ENCODE results near the gene ETFA.

ETFA gene

GRCh38 chr15:76339305-76340197, 28.3 kb upstream of the ETFA start:
- TF ChIP-seq CTCF (IDR thresholded peaks at IDR 0.05; ENCODE audit: low read depth, low read length) = no peak
- no peak for TF ChIP-seq EZH2phosphoT487 (IDR thresholded peaks at IDR 0.05; ENCODE audit: low read depth)
- Histone ChIP-seq H2AFZ (ENCODE audit: low read depth, low read length) (no peak overlapping the region), H3K27me3 (ENCODE audit: low read depth, low read length) (no peaks in the 10 kb centered on the region), H3K36me3 (replicated peaks; ENCODE audit: low read depth, low read length) (peaks cover 50% of the 10 kb centered on the region), H3K9me3 (ENCODE audit: insufficient read depth, low read length) (no peaks in the 10 kb centered on the region), H3K9ac (ENCODE audit: low read length) (peak overlapping the region; percentile 86), H3K27ac (ENCODE audit: low read length) (peak overlapping the region; percentile 70; the same call in 1 of the 2 replicates), H4K20me1 (ENCODE audit: insufficient read depth, low read length) (peaks cover 18% of the 10 kb centered on the region; the same call in 1 of the 2 replicates), H3K4me1 (ENCODE audit: low read length) (peaks cover 22% of the 10 kb centered on the region), H3K4me2 (ENCODE audit: low read length) (peak overlapping the region; percentile 87), H3K4me3 (ENCODE audit: low read length) (peak overlapping the region; percentile 91), H3K79me2 (ENCODE audit: low read length) (peaks cover 72% of the 10 kb centered on the region)

- TF ChIP-seq EZH2phosphoT487 (IDR thresholded peaks at IDR 0.05; ENCODE audit: low read depth) (no peak), CTCF (IDR thresholded peaks at IDR 0.05; ENCODE audit: low read depth, low read length) (no peak)
- H3K27me3 ChIP-seq (ENCODE audit: low read depth, low read length) = no peaks in the 10 kb centered on the region
- peaks cover 27% of the 10 kb centered on the region for H3K4me1 ChIP-seq (ENCODE audit: low read length)
- peak overlapping the region; percentile 91 for H3K4me3 ChIP-seq (ENCODE audit: low read length)
- no peaks in the 10 kb centered on the region for H3K9me3 ChIP-seq (ENCODE audit: insufficient read depth, low read length)
- H3K4me2 ChIP-seq (ENCODE audit: low read length) = peak overlapping the region; percentile 87
- peak overlapping the region; percentile 70 for H3K27ac ChIP-seq (ENCODE audit: low read length)
- H3K36me3 ChIP-seq (replicated peaks; ENCODE audit: low read depth, low read length) = peaks cover 45% of the 10 kb centered on the region
- H2AFZ ChIP-seq (ENCODE audit: low read depth, low read length) = no peak overlapping the region
- H3K9ac ChIP-seq (ENCODE audit: low read length) = peak overlapping the region; percentile 86
- peaks cover 18% of the 10 kb centered on the region; the same call in 1 of the 2 replicates for H4K20me1 ChIP-seq (ENCODE audit: insufficient read depth, low read length)
- H3K79me2 ChIP-seq (ENCODE audit: low read length) = peaks cover 64% of the 10 kb centered on the region
Measured at GRCh38 chr15:76338486-76339304, 27.4 kb upstream of the ETFA start.

- H4K20me1 ChIP-seq (ENCODE audit: insufficient read depth, low read length) = peaks cover 12% of the 10 kb centered on the region; the same call in 1 of the 2 replicates
- no peaks in the 10 kb centered on the region for H3K27me3 ChIP-seq (ENCODE audit: low read depth, low read length)
- TF ChIP-seq EZH2phosphoT487 (IDR thresholded peaks at IDR 0.05; ENCODE audit: low read depth) (no peak), CTCF (IDR thresholded peaks at IDR 0.05; ENCODE audit: low read depth, low read length) (no peak)
- H3K9ac ChIP-seq (ENCODE audit: low read length) = peak overlapping the region; percentile 86
- peak overlapping the region; percentile 70 for H3K27ac ChIP-seq (ENCODE audit: low read length)
- peaks cover 44% of the 10 kb centered on the region for H3K36me3 ChIP-seq (replicated peaks; ENCODE audit: low read depth, low read length)
- H3K9me3 ChIP-seq (ENCODE audit: insufficient read depth, low read length) = no peaks in the 10 kb centered on the region
- H3K79me2 ChIP-seq (ENCODE audit: low read length) = peaks cover 58% of the 10 kb centered on the region
- no peak overlapping the region for H2AFZ ChIP-seq (ENCODE audit: low read depth, low read length)
- H3K4me1 ChIP-seq (ENCODE audit: low read length) = peaks cover 28% of the 10 kb centered on the region
- peak overlapping the region; percentile 87 for H3K4me2 ChIP-seq (ENCODE audit: low read length)
- peak overlapping the region; percentile 91 for H3K4me3 ChIP-seq (ENCODE audit: low read length)
Measured at GRCh38 chr15:76337696-76338485, 26.6 kb upstream of the ETFA start.
